Measurements from ENCODE around the gene MUC15.
"Not testable (repeated sequence)": the region's sequence is repeated elsewhere in the genome, so short reads cannot be mapped to it uniquely, and the experiment has no call there.

Gene MUC15, protein sequence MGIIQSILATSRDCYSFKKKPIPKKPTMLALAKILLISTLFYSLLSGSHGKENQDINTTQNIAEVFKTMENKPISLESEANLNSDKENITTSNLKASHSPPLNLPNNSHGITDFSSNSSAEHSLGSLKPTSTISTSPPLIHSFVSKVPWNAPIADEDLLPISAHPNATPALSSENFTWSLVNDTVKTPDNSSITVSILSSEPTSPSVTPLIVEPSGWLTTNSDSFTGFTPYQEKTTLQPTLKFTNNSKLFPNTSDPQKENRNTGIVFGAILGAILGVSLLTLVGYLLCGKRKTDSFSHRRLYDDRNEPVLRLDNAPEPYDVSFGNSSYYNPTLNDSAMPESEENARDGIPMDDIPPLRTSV

GRCh38 chr11:26571861-26572654 is at the start of gene MUC15:
Gene MUC15, minus strand, starts transcription at chr11:26572263. Its CDS starts 5,169 bp downstream, at chr11:26567094.
- no peak for DNase-seq

DNA sequence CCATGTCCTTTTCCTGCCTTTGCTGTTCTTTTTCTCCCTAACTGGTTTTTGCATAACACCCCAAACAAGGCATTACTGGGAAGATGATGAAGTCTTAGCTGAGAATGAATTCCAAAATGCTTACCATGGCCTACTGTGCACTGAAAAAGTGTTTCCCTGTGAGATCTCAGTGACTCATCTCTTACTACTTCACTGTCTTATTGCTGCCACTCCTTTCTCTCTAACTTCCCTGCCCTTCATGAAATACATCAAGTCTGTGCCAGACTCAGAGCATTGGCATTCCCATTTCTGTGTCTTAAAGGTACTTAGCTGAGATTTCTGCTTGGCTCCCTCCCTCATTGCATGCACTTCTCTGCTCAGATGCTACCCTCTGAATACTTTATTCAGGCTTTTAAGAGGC is 49.1 kb upstream of the MUC15 start:
- no peak for DNase-seq

DNA sequence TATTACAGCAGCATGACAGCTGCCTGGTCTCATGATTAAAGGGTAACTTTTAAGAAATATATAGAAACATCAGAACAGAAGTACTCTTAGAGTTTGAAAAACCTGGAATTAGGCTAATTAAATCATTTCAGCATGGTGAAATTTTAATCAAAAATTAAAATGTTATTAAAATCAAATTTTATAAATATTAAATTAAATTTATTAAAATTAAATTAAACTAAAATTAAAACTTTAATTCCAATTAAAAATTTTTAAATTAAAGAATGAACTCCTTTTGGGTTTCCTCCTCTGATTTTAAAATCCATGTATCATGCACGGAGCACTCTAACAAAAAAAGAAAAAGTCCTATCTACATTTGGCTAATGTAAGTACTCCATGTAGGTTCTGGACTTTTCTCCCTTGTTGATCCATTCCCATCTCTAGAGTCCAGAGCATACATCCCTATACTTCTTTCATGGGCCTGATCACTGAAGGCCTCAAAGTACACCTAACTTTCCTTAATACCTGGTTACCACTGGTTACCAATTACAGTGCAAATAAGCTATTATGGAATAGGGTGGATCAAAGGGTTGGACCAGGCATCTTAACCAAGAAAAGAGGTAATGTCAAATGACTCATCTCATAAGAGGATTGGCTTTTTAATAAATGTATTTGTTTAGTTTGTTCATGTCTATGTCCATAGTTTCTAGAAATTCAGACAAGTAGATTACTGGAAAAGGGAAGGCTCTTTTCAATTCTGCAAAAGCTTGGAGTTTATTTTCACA is 48.4 kb upstream of the MUC15 start:
- no peak for DNase-seq

- DNase-seq: no peak
Measured at GRCh38 chr11:26618441-26618840, 46.4 kb upstream of the MUC15 start.

- no peak for DNase-seq
Measured at GRCh38 chr11:26613759-26614158, 41.7 kb upstream of the MUC15 start.

DNA sequence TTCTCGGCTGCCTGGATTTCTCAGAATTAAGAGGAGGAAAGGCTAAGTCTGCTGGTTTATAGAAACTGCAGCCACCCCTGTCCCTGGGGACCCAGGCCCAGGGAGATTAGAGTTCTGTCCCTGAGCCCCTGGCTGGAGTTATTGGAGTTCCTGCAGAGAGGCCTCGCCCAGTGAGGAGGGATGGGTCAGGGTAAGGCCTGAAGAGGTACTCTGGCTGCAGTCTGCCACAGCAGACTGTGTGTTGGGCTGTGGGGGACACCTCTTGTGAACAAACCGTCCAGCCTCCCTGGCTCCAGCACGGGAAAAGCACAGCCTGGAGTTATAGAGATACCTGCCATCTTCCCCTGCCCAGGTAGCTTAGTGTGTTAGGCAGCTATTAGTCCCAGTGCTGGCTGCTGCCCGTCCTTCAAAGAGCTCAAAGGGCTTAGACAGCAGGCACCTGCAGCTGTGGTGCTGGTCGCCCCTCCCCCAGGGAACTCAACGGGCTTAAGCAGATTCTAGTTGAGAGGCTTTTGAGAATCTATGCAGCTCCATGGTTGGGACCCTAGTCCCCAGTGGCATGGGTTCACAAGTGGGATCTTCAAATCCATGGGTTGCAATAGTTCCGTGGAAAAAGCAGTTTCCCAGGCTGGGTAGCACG is 36.6 kb upstream of the MUC15 start:
- no peak for DNase-seq

DNA sequence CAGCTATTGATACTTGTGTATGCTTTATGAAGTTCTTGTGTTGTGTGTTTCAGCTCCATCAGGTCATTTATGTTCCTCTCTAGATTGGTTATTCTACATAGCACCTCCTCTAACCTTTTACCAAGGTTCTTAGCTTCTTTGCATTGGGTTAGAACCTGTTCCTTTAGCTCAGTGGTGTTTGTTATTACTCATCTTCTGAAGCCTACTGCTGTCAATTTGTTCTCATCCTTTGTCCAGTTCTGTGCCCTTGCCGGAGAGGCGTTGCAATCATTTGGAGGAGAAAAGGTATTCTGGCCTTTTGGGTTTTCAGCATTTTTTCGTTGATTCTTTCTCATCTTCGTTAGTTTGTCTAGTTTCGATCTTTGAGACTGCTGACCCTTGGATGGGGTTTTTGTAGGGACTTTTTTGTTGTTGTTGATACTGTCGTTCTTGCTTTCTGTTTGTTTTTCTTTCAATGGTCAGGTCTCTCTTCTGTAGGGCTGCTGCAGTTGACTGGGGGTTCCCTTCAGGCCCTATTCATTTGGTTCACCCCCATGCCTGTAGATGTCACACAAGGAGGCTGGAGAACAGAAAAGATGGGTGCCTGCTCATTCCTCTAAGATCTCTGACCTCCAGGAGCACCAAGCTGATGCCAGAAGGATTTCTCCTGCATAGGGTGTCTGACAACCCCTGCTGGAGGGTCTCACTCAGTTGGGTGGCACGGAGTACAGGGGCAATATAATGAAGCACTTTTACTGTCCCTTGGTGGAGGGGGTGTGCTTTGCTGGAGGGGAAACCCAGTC is 35.9 kb upstream of the MUC15 start:
- no peak for DNase-seq

DNA sequence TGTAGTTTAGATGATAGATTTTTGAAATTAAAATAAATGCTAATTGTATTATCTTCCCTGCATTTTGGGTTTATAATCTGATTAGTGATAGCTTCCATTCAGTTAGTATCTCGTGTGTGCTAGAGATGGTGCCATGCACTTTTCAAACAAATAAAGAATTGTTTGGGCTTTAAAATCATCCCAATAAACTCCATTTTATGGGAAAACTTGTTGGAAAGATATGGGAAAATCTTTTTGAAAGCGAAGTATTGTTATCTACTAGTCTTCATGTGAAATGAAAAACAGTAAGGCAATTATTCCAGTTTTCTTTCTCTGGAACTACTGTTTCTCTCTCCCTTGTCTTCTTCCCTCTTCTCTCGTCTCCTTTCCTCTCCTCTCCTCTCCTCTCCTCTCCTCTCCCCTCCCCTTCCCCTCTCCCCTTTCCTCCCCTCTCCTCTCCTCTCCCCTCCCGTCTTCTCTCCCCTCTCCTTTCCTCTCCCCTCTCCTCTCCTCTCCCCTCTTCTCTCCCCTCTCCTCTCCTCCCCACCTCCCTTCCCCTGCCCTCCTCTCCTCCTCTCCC is 27.9 kb upstream of the MUC15 start:
- no peak for DNase-seq

DNA sequence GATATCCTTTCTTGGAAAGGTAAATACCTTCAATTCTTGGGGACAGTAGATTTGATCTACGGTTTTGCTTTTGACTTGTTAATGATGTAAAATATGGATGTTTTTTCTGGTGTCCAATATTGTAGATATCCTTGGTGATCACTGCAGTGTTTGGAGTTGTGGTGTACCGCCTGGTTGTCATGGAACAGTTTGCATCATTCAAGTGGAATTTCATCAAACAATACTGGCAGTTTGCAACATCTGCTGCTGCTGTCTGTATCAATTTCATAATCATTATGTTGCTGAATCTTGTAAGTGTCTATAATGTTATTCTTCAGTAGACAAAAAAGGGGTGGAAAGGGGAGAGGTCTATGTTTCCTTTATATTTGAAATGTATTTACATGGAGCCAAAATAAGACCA is 27.4 kb upstream of the MUC15 start:
- DNase-seq: no peak

DNA sequence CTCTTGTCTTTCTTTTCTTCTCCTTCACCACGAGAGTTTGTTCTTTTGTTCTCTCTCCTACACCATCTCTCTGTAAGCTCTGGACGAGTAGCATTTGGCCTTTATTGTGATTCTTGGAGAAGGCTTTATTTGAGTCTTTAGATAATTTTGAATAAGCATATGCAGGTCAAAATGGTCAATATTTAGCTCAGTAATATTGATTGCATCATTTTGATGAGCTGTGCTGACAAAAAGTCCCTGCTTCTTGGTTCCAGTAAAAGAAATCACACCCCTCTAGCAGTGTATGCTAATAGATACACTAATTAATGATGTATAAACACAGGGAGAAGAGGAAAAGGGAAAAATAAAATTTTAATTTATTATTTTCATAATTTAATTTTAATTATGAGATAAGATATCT is 25.8 kb upstream of the MUC15 start:
- DNase-seq: no peak

DNA sequence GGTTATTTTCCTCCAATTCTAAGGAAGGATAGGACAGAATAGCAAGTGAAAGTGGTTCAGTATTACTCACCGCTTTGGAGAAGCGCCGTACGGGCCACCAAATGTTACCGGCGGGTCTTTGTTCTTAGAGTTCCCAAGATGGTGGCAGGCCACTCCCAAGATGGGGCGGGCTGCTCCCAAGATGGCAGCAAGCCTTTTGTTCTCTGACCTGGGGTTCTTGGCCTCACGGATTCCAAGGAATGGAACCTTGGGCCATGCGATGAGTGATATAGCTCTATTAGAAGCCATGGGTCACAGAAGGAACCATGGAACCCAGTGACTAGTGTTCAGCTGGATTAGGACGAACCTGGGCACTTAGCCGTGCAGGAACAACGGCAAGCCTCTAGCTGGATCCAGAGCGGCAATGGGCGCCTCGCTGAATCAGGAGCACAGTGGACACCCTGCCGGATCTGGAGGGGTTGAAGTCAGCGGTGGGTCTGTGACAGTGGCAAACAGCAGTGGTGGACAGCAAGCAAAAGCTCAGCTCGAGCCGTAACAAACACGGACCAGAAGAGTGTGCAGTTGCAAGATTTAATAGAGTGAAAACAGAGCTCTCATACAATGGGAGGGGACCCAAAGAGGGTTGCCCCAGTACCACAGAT is 25.1 kb upstream of the MUC15 start:
- DNase-seq: not testable (repeated sequence)

GRCh38 chr11:26595207-26595865 is 23.3 kb upstream of the MUC15 start:
- not testable (repeated sequence) for DNase-seq

DNA sequence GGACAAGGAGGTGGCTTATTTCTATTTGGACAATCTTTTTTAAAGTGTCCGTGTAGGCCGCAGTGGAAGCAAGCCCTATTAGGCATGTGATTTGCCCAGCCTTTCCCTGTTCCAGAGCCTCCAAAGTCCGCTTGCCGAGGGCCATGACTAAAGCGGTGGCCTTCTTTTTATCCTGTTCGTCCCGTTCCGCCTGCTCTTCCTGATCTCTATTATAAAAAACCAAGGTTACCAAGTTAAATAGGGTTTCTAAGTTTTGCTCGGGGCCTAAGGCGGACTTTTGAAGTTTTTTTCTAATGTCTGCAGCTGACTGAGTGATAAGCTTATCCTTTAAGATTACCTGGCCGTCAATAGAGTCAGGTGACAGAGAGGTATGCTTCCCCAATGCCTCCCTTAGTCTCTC is 21.6 kb upstream of the MUC15 start:
- DNase-seq: no peak

GRCh38 chr11:26587073-26587472 is 15.0 kb upstream of the MUC15 start:
- no peak for DNase-seq

GRCh38 chr11:26584818-26585217 is 12.8 kb upstream of the MUC15 start:
- DNase-seq: no peak

DNA sequence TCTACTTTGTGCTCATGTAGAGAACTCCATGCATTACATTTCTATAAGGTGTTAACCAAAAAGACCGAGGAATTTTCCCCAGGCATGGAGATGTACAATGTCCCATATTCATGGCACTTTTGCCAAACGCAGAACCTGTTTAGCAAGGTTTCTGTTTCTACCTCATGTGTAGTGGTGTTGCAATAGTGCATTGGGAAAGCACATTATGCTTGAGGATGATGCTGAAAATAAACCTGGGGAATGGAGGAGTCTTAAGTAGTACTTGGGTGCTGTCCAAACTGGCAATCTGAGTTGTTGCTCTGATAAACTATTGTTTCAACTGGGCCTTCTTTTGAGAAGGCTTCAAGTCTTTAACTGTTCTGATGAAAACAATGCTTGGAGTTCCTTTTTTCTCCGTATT is 11.5 kb upstream of the MUC15 start:
- no peak for DNase-seq

DNA sequence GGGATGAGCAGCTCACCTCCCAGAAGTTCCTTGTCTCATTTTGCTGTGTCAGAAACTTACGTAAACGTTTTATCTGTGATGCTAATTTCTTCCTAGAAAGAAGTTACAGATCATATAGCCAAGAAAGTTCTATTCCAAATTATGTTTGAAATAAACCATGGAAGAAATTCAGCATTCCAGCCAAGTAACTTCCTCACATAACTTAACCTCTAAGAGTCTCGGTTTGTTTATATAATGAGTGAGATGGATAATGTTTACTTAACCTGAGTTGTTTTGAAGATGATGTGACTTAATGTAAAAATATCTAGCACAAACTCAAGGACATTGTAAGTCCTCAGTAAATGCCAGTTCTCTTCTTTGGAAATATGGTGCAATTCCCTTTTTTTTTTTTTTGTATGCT is 8.9 kb upstream of the MUC15 start:
- DNase-seq: no peak

- no peak for DNase-seq
Measured at GRCh38 chr11:26579683-26580082, 7.6 kb upstream of the MUC15 start.

DNA sequence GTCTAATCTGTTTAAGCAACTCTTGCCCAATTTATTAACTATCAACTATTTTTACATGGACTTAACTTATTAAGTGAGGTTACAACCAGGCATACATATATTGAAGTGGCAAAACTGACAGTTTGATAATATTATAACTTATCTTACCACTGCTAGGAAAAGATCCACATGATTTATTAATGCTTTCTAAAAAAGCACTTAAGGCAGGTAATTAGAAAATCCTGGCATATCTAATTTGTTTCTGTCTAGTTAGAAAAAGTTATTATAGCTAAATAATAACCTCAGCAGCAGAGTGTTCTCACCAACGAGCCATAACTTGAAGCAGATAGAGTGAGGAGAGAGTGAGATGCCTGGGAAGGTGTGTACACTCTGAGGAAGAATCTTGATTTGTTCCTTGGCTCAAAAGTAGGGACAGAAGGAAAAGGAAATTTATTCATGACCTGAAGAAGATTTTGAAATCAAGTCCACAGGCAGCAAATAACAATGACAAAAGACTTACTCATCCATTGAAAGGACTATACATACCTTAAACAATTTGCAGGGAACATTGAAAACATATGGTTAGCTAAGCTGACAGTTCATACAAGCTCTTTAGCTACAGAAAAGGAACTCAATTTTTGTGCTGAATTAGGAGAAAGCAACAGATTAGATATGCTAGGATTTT is 7.1 kb upstream of the MUC15 start:
- no peak for DNase-seq

DNA sequence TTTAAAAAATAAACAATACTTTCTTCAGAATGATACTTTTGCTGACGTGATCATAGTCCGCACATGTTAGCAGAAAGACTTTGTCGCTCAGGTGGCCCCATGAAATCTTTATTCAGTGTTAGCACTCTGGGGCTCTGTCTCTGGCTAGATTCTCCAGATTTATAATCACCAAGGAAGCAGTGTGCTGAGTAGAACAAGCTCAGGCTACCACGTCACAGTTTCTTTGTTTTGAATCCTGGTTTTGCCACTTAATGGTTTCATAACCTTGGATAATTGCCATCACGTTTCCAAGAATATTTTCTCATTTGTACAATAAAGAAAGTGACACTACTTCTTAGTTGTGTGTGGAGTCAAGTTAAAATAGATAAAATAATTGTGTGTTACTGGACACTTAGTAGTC is 3.9 kb upstream of the MUC15 start:
- no peak for DNase-seq
